ENCODE measurements around the gene OSCP1. TPM values are rescaled to one million over a fixed set of nuclear protein-coding genes. Genes with fewer than 3 reads are reported as not detected.
A peak's percentile ranks its signal among the peaks of the same experiment; 100 is the strongest.

OSCP1 gene
- total and polyA plus RNA-seq, 8 donors: 3.3 to 9.8 (median 4.8) TPM

DNA sequence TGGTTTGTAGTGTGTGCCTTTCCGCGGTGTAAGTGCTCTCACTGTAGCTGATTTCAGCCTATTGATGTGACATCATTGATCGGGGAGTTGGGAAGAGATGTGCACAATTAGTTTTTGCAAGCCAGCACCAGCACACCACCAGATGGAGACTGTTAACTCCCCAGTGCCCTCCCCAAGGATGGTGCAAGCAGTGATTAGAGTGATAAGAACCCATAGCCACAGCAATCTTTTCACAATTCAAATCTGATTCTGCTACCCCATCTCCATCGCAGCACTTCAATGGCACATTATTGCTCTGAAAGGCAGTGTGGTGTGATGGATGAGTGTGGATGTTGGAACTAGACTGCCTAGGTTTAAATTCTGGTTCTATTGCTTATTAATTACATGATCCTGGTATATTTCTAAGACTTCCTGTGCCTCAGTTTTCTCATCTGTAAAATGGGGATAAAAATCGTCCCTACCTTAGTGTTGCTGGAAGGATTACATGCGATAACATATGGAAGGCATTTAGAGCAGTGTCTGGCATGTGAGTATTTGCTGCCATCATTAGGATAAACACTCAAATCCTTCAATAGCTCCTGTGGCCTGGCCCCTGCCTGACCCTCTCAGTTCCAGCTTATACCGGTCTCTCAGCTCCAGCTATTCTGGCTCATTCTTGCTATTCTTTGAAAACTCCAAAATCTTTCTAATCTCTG lies 25.8 kb upstream of the OSCP1 start:
- H3K9me3 ChIP-seq: no peaks in the 10 kb centered on the region
- no peaks in the 10 kb centered on the region for H3K27me3 ChIP-seq
- intact Hi-C loops (cut with DNase I): no loop called here
- H3K27ac ChIP-seq: no peak overlapping the region
- 70 to 82% methylated on average over 7 of the region's 7 CpGs for WGBS, 2 donors
- no peaks in the 10 kb centered on the region for H3K4me1 ChIP-seq
- ATAC-seq: no peak
- DNase-seq: no peak
- H3K36me3 ChIP-seq: no peaks in the 10 kb centered on the region
- FAIRE-seq: no peak
- TF ChIP-seq, protein P1, sequence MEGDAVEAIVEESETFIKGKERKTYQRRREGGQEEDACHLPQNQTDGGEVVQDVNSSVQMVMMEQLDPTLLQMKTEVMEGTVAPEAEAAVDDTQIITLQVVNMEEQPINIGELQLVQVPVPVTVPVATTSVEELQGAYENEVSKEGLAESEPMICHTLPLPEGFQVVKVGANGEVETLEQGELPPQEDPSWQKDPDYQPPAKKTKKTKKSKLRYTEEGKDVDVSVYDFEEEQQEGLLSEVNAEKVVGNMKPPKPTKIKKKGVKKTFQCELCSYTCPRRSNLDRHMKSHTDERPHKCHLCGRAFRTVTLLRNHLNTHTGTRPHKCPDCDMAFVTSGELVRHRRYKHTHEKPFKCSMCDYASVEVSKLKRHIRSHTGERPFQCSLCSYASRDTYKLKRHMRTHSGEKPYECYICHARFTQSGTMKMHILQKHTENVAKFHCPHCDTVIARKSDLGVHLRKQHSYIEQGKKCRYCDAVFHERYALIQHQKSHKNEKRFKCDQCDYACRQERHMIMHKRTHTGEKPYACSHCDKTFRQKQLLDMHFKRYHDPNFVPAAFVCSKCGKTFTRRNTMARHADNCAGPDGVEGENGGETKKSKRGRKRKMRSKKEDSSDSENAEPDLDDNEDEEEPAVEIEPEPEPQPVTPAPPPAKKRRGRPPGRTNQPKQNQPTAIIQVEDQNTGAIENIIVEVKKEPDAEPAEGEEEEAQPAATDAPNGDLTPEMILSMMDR (IDR thresholded peaks at IDR 0.05): no peak
- H3K4me3 ChIP-seq: no peak overlapping the region

DNA sequence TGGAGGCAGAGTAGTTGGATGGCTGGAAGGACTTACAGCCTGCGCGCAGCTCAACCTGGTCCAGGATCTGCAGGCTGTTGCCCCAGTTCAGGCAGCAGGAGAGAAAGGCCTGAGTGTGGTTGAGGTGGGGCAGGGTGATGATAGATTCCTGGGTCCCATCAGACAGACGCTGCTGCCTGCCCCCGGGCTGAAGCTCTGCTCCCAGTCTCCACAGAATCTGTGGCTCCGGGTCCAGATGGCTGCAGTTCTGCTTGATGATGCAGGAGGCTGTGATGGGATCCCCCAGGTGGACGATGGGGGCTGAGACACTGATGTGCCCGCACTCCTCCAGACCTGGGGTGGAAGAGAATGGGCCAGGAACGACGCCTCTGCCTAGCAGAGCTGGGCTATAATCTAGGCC lies 25.1 kb upstream of the OSCP1 start:
- DNase-seq (no peak), FAIRE-seq (no peak), ATAC-seq (no peak)
- no peaks in the 10 kb centered on the region for H3K9me3 ChIP-seq
- no peak overlapping the region for H3K27ac ChIP-seq
- H3K4me1 ChIP-seq: no peaks in the 10 kb centered on the region
- H3K36me3 ChIP-seq: no peaks in the 10 kb centered on the region
- 64 to 67% methylated on average over 9 of the region's 9 CpGs for WGBS, 2 donors
- TF ChIP-seq, protein P1 (IDR thresholded peaks at IDR 0.05): no peak
- H3K4me3 ChIP-seq: no peak overlapping the region
- H3K27me3 ChIP-seq: no peaks in the 10 kb centered on the region
- intact Hi-C loops (cut with DNase I): no loop called here

DNA sequence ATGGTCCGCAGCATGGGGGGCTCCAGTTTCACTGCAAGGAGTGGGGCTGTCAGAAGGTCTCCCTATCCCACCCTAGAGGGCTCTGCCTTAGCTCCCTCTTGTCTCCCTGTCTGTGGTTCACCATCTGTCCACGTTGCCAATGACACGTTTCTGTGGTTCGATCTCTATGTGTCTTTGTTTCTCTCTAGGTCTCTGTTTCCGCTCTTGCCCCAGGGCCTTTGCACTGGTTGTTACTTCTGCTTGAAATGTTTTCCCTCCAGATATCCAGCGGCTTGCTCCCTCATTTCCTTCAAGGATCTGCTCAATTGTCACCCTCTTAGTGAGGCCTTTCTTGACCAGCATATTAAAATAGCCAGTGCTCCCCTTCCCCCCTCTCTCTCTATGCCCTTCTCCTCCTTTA lies 22.4 kb upstream of the OSCP1 start:
- ATAC-seq (no peak), FAIRE-seq (no peak), DNase-seq (no peak)
- Histone ChIP-seq H3K9me3 (no peaks in the 10 kb centered on the region), H3K27me3 (no peaks in the 10 kb centered on the region), H3K4me3 (no peak overlapping the region), H3K4me1 (no peaks in the 10 kb centered on the region), H3K27ac (no peak overlapping the region), H3K36me3 (no peaks in the 10 kb centered on the region)
- intact Hi-C loops (cut with DNase I): no loop called here
- WGBS, 2 donors: 75 to 88% methylated on average over 6 of the region's 6 CpGs
- TF ChIP-seq, protein P1 (IDR thresholded peaks at IDR 0.05): no peak

DNA sequence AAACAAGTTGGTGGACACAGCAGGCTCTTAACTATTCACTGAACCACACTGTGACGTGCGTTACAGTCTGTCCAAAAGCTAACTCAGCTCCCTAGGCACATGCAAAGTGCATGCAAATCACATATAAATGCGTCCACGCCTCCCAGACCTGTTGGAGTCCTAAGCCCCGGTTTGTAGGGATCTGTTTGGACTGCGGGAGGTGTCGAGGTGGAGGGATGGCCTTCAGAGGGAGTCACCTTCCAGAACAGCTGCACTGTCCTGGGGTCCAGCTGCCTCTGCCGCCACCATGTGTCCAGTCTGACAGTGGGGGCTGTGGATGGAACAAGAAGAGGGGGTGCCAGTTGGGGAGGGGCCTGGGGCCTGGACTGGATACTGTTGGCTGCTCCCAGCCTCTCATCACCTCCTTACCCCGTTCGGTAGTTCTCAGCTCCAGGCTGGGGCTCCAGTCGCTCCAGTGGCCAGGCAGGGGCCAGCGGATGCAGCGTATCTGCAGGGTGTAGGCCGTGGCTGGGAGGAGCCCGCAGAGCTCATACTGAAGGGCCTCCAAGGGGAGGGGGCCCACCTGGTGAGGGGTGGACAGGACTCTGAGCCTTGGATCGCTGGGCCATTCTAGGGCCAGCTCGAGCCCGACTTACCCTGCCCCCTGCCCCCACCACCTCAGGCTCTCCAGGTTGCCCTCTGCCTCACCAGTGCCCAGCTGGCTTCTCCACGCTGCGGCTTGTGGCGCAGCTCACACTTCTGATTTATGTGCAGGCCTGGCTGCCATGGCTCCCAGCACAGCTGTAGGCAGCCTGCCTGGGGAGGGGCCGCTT lies 21.8 kb upstream of the OSCP1 start:
- H3K4me3 ChIP-seq: no peak overlapping the region
- DNase-seq (peak in 1 of 6 donors; percentile 50), ATAC-seq (no peak), FAIRE-seq (no peak)
- intact Hi-C loops (cut with DNase I): no loop called here
- no peaks in the 10 kb centered on the region for H3K36me3 ChIP-seq
- H3K27ac ChIP-seq: no peak overlapping the region
- TF ChIP-seq, protein P1 (IDR thresholded peaks at IDR 0.05): no peak
- H3K4me1 ChIP-seq: no peaks in the 10 kb centered on the region
- 75 to 76% methylated on average over 22 of the region's 22 CpGs for WGBS, 2 donors
- H3K27me3 ChIP-seq: no peaks in the 10 kb centered on the region
- no peaks in the 10 kb centered on the region for H3K9me3 ChIP-seq

DNA sequence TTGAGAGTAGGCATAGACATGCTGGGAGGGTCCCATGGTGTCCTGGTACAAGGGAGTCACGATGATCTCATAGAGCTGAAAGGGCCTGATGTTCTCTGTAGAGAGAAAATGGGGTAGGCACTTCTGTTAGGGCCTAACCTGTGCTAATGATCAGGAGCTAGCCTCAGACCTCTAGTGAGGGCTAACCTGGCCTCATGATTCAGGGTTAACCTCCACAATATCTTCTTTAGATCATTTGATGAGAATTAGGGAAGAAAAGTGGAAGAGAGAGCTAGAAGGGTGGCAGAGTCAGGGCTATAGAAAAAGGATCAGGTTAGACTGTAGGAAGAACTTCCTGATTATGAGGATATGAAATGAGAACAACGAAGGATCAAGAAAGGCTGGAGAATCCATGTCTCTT lies 18.9 kb upstream of the OSCP1 start:
- H3K27ac ChIP-seq: no peak overlapping the region
- no peaks in the 10 kb centered on the region for H3K9me3 ChIP-seq
- no peak for FAIRE-seq
- H3K4me3 ChIP-seq: no peak overlapping the region
- TF ChIP-seq, protein P1 (IDR thresholded peaks at IDR 0.05): no peak
- WGBS, 2 donors: 78 to 93% methylated on average over 2 of the region's 2 CpGs
- intact Hi-C loops (cut with DNase I): no loop called here
- ATAC-seq: no peak
- no peaks in the 10 kb centered on the region for H3K36me3 ChIP-seq
- DNase-seq: peak in 1 of 6 donors; percentile 1
- no peaks in the 10 kb centered on the region for H3K27me3 ChIP-seq
- H3K4me1 ChIP-seq: peaks cover 0 to 7% (median 6%) of the 10 kb centered on the region in 3 donors
